Tibial nerve (tissue), 4 donors: ENCODE measurements around the gene AMPD3.

Experiments used
- CTCF ChIP-seq, 5 experiments: fragments of 200-600 bp in 3 of 5; fragments of 450-650 bp in 2 of 5; sonication (generic) in 3 of 5; IDR thresholded peaks; one replicate each; pipeline ENCODE4 v1.5.1; 2016 to 2019; ENCODE audit warnings: antibody characterized with exemption in 5 of 5, mild to moderate bottlenecking in 3 of 5, moderate library complexity in 2 of 5
- EP300 ChIP-seq, 2 donors: sonication (generic); formaldehyde crosslinking; IDR thresholded peaks; one replicate each; pipeline ENCODE4 v1.6.1; 2017; ENCODE audit warnings: antibody characterized with exemption in 2 of 2, mild to moderate bottlenecking in 1 of 2

DNA sequence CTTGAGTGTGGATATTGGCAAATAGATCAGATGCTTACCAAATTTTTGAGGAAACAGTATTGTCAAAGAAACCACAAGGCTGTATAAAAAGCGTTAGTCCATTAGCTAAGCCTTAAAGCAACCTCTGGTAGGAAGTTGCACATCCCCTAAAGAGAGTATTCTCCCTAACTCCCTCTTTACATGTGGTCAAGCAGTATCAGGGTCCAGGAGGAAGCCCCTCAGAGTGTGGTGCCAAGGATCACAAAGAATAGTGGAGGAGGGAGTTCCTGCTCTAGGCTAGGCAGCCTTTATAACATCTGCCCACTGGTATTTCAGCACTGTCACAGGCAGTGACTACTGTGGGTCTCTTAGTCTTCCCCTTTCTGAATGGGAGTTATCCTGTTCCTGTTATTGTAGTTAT lies 18.8 kb upstream of the AMPD3 start:
- no peak for TF ChIP-seq CTCF (IDR thresholded peaks at IDR 0.05)
- TF ChIP-seq EP300 (IDR thresholded peaks at IDR 0.05) = no peak
